SK-MEL-5 (cell line): ENCODE data around the gene IL2RA. TPM values are rescaled to one million over a fixed set of nuclear protein-coding genes. Genes with fewer than 3 reads are reported as not detected.
"Not testable (repeated sequence)": the region's sequence is repeated elsewhere in the genome, so short reads cannot be mapped to it uniquely, and the experiment has no call there.

Source experiments
- DNase-seq: peaks from one replicate; pipeline ENCODE4 v3.0.0-alpha.2; 2016; ENCODE audit warnings: low read depth, low spot score
- in situ Hi-C: cut with HindIII; loops from 2 replicates; pipeline ENCODE4 v1.10.0; 2016; ENCODE audit warnings: low sequenced_read_pairs, high pct_unique_total_duplicates, low pct_unique_long_range_greater_than_20kb
- total RNA-seq: library from RNA; depleted of rRNA; stranded (reverse); fragments of >200 nt; shearing (Covaris generic); gene quantifications from 2 replicates; pipeline ENCODE4 v1.2.3, GENCODE V29; 2014

Gene IL2RA
- total RNA-seq, 1 experiment from 2014 or later, result not detected

DNA sequence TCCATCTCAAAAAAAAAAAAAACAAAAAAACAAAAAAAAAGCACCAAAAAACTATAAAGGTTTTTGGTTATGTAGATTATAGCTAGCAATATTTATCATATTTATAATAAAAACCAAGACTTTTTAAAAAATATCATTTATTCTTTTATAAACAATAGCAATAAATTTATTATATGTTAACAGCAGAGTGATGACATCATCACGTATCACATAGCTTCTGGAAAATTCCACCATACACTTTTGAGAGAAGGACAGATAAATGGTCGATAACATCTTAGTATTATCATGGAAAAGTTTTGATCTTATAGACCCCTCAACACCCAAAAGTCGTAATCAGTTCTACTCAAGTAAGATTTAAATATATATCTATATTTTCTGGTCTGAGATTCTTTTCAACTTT lies 51.6 kb downstream of the IL2RA start:
- in situ Hi-C loops, result no loop called here
- no peak for DNase-seq

DNA sequence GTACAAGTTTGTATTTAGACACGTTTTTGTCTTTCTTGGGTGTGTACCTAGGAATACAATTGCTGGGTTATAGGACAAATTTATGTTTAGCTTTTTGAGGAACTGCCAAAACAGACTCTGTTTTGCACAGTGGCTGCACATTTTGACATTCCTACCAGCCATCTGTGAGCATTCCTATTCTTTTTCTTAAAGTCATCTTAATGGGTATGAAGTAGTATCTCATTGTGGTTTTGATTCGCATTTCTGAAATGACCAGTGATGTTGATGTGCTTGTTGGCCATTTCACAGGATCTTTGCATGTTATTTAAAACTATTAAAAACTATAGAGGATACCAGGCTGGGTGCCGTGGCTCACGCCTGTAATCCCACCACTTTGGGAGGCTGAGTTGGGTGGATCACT lies 52.2 kb downstream of the IL2RA start:
- in situ Hi-C loops, result no loop called here
- no peak for DNase-seq

DNA sequence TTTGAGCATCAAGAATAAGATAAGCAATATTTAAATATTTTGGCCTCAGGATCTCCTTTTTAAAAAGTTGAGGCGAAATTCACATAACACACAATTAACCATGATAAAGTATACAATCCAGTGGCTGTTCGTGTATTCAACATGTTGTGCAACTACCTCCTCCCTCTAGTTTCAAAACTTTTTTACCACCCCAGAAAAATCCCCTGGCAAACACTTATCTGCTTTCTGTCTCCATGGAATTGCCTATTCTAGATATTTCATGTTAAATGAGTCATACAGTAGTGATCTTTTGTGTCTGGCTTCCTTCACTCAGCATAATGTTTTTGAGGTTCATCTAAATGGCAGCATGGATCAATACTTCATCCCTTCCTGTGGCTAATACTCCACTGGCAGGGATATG lies 53.0 kb downstream of the IL2RA start:
- in situ Hi-C loops, result no loop called here
- no peak for DNase-seq

DNA sequence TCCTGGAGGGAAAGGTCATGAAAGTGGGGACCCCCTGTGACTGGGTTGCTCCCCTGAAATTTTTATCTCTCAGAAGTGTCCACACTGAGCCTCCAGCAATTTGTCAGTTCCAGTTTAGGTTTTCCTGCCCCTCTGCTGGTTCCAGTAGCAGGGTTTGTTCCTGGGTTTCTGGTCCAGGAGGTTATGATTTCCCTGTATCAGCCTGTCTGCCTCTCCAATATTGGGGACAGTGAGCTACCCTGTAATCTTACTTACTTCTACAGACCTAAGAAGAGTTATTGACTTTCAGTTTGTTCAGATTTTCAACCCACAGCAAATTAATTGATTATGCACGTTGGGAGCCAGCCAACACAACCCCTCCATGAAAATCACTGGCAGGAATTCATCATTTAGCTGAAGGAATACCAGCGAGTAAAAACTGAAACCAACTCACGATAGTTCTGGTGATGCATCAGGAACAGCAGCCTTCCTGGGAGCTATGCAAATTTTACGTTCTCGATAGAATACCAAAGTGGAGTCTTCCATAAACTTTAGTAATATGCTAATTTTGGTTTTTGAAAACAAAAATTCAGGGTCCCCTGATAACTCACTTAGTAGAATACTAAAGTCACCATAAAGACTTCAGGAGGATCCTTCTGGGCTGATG lies 53.5 kb downstream of the IL2RA start:
- in situ Hi-C loops, result no loop called here
- DNase-seq, result no peak

DNA sequence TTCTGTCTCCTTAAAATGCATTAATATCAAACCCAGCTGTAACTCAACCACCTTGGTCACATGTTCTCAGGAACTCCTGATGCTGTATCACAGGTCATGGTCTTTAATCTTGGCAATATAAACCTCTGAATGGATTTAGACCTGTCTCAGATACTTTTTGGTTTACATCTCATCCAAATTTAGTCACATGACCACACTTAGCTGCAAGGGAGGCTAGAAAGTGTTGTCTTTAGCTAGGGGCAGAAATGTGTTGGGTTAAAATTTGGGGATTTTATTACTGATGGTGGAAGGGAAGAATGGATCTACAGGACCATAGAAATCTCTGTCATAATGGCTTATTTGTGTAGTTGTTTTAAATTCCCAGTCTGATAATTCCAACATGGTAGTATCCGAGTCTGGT lies 55.2 kb downstream of the IL2RA start:
- DNase-seq, result no peak
- in situ Hi-C loops, result no loop called here

DNA sequence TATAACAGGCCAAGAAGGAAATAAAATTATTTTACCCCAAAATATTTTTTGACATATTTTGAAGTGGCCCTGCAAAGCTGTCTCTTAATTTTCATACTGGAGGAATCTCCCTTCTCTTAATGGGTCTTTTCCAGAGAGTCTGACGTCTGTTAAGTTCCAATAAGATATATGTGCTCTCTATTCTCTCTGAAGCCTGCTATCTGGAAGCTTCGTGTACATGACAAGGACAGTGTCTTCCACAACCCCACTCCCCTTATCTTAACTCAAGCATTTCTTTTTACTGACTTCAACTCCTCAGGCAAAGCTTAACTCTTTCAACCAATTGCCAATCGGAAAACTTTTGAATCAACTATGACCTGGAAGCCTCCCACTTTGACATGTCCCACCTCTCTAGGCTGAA lies 55.6 kb downstream of the IL2RA start:
- in situ Hi-C loops, result no loop called here
- DNase-seq, result no peak

DNA sequence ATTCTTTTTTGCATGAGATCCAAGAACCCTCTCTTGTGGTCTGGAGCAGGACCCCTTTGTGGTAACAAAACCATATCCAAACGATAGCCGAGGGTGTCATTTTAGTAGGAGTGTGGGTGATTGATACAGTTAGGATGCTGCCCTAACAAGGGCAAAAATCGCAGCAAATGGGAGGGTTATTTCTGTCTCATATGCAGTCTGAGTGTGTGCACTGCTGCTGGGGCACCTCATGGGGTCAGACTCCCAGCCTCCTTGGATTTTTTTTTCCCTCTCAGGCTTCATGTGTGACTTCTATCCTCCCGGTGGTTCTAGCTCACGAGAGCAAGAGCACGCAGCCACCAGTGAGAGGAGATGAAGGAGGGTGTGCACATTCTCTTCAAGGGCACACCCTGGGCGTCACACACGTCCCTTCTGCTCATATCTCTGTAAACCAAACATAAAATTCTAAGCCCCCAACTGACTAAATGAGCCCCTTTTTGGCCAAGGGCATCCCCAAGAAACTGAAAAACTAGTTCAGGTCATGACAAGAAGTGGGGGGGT lies 56.2 kb downstream of the IL2RA start:
- no peak for DNase-seq
- in situ Hi-C loops, result no loop called here

DNA sequence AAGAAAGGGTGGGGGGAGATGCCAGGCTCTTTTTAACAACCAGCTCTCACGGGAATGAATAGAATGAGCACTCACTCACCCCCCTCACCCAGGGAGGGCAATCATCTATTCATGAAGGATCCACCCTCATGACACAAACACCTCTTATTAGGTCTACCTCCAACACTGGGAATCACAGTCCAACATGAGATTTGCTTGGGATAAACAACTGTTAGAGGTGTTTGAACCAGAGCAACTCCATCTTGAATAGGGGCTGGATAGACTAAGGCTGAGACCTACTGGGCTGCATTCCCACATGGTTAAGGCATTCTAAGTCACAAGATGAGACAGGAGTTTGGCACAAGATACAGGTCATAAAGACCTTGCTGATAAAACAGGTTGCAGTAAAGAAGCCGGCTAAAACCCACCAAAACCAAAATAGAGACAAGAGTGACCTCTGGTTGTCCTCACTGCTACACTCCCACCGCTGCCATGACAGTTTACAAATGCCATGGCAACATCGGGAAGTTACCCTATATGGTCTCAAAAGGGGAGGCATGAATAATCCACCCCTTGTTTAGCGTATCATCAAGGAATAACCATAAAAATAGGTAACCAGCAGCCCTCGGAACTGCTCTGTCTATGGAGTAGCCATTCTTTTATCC lies 56.9 kb downstream of the IL2RA start:
- DNase-seq, in situ Hi-C loops: not testable (repeated sequence)

DNA sequence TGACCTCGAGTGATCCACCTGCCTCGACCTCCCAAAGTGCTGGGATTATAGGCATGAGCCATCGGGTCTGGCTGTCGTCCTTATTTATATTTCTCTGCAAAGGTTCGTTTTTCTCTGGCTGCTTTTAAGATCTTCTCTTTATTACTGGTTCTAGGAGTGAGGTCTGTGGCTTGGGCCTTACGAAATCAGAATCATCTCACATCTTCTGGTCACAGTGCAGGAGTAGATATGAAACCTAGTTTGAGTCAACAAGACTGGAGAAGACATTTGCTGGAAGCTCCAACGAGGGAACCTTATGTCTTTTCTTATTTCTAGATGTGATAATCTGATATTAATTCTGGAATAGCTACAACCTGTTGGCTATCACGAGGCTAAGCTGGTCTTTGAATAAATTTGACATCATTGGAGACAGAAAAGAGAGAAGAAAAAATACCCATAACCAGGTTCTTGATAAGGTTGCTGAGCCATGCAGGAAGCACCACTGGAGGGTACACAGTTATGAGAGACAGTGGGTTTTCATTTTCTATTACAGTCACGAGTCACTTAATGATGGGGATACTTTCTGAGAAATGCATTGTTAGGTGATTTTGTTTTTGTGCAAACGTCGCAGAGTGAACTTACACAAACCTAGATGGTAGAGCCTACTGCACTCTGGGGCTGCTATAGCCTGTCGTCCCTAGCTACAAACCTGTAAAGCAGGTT lies 59.2 kb downstream of the IL2RA start:
- in situ Hi-C loops, result no loop called here
- DNase-seq, result no peak

DNA sequence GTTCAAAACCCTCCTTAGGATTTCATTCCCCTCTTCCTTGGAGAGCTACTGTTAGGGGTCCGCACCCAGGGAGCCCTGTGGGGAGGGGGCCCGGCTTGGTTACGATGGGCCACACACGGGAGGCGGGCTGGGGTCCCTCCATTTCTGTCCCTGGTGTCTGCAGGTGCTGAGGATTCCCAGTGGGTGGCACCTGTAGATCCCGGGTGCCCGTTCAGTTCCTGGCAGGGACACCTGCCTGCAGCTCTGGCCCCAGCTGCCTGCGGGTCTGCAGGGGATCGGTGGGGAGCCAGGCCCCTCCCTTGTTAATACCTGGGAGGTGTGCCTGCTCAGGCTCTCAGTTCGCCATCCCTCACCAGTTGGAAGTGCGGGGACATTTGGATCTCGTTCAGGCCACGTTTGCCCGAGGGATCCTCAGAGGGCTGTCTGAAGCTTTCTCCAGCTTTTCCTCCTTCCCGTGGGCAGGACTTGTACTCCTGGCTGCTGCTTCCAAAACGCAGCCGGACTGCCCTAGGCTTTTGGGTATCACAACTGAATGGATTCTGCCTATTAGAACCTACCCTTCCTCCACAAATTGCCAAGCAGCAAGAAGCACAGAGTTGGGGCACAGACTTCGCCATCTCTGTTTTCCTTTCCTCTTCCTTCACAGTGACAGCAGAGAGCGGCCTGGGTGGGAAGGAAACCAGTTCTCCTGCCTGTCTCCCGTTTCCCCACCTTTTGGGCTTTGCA lies 62.6 kb downstream of the IL2RA start:
- DNase-seq, result no peak
- in situ Hi-C loops, result no loop called here

DNA sequence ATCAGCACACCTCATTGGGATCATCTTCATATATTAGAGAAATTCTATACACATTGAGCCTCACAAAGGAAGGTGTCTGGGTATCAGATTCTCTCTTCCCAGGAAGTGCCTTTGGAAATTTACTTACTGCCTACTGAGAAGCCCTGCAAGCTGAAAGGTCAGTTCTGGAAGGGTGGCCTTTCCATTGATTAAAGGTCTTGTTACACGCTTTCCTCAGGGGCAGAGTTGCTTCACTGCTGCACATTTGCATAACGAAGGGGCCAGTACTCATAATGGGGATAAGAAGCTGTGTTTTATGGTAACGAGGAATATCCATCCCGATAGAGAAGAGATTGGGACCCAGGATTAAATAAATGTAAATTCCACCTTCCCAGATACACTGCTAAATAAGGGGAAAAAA lies 65.5 kb downstream of the IL2RA start:
- no peak for DNase-seq
- in situ Hi-C loops, result no loop called here

DNA sequence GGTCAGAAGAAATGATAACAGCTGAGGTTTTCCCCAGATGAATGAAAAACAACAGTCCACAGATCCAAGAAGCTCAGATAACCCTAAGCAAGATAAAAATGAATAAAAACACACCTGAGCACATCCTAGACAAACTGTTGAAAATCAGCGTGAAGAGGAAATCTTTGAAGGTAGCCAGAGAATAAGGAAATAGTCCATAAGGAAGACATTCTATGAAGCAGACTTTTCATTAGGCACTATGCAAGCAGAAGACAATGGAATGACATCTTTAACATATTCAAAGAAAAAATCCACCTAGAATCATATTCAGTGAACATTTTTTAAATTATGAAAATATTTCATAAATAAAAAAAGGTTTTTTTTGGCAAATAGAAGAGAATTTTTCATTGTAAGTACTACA lies 69.8 kb downstream of the IL2RA start:
- no peak for DNase-seq
- in situ Hi-C loops, result no loop called here

DNA sequence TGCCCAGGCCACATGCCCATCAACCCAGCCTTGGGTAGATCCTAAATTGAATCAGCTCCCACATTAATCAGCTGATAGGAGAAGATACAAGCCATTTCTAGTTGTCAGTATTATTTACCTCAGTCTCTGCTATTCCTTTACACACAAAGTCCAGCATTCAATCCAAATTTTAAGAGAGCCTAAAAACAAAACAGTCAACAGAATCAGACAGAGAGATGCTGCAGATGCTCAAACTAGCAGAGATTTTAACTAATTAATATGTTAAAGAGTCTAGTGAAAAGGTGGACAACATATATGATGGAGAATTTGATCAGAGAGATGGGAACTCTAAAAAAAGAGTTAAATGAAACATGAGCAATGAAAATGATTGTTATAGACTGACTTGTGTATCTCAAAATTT lies 70.5 kb downstream of the IL2RA start:
- in situ Hi-C loops, result no loop called here
- no peak for DNase-seq

DNA sequence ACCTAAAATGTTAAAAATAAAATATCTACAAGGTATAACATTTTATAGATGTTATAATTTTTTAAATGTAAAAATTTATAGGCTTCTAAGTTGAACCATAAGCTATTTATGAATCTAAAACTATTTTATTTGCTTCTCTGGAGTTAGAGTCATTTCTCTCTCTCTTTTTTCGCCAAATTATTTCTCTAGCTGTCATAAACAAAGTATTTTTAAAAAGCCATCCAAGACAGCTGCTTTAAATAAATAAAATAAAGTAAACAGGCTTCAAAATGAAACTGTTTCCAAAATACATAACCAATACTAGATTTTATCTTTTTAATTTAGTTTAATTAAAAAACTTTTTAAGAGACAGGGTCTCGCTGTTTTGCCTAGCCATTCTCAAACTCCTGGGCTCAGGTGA lies 72.4 kb downstream of the IL2RA start:
- in situ Hi-C loops, result no loop called here
- no peak for DNase-seq

DNA sequence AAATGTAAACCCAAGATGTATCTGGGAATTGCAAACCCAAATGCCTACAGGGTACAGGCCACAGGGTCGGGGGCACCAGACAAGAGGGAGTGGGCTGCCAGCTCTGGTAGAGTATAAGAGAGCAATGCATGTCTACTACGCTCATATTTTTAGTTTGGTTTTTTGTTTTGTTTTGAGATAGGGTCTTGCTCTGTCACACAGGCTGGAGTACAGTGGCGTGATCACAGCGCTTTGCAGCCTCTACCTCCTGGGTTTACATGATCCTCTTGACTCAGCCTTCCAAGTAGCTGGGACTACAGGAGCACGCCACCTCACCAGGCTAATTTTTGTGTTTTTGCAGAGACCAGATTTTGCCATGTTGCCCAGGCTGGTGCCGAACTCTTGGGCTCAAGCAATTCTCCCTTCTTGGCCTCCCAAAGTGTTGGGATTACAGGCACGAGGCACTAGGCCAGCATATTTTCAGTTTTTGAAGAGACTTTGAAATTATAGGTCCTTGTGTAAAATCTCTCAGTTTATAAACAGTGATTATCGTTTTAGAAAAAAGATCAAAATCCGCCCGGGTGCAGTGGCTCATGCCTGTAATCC lies 73.7 kb downstream of the IL2RA start:
- in situ Hi-C loops, result no loop called here
- no peak for DNase-seq

DNA sequence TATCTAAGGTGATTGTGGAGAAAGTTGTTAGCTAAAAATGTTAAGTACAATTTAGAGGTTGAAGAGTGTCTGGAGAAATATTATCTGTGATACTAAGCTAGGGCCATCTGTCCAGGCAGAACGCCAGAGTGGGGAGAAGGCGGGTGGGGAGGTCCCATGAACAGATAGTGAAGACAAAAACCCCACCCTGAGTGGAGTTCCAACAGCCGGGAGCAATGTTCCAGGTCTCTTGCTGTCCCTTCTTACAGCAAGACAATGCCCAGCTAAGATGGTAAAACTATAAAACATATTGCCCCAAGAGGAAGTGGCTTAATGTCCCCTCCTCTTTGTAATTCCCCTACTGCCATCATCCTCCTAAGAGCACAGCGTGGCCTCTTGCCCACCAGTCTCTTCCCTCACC lies 74.4 kb downstream of the IL2RA start:
- in situ Hi-C loops, result no loop called here

DNA sequence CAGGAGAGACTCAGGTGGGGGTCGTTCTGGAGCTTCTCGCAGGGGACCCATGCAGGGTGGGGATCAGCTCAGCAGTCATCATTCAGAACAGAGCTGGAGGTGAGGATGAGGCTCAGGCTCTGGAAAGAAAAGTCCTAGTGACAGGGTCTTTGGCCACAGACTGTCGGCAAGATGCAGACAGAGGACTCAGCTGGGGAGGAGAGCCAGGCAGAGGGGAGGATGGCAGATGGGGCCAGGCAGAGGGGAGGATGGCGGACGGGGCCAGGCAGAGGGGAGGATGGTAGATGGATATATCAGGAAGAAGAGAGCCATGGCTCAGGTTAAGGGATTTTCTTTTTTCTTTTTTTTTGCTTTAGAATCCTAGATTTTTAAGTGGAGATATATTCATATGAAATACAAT lies 77.1 kb downstream of the IL2RA start:
- no peak for DNase-seq
- in situ Hi-C loops, result no loop called here

More for the DNA sequence above, 74.4 kb downstream of the IL2RA start:
- DNase-seq, result no peak

DNA sequence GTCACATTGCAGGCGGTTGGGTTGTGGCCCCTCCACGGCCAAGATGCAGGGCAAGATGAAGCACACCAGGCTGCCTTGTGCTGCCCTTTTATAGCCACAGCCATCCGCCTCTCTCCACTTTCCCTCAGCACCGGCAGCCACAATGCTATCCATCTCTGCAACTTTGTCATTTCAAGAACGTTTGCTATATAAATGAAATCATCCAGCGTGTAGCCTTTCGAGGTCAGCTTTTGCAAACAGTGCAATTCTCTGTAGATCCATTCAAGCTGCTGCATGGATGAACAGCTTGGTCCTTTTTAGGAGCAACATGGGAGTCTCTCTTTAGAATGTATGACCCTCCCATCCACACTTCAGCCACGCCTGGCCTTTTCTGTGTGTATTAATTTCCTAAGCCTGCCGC lies 78.4 kb downstream of the IL2RA start:
- in situ Hi-C loops, result no loop called here
- DNase-seq, result no peak
